ENCODE results near the gene SPEG.

Gene SPEG

GRCh38 chr2:219466816-219467735 lies 32.4 kb downstream of the SPEG start:
- H3K4me1 ChIP-seq (ENCODE audit: insufficient read depth, low read length, severe bottlenecking) = no peaks in the 10 kb centered on the region
- H3K9me2 ChIP-seq (ENCODE audit: low read depth, low read length) = no peaks in the 10 kb centered on the region
- TF ChIP-seq CTCF (IDR thresholded peaks at IDR 0.05; ENCODE audit: low read length) (no peak), EZH2 (IDR thresholded peaks at IDR 0.05; ENCODE audit: borderline replicate concordance, low read length) (no peak)
- H4K20me1 ChIP-seq (ENCODE audit: insufficient read depth, low read length) = no peaks in the 10 kb centered on the region
- no peaks in the 10 kb centered on the region for H3K9me3 ChIP-seq (ENCODE audit: low read length)
- no peak overlapping the region for H3K9ac ChIP-seq (ENCODE audit: low read length)
- no peaks in the 10 kb centered on the region for H3F3A ChIP-seq (ENCODE audit: insufficient read depth, low read length)
- H3K79me2 ChIP-seq (ENCODE audit: insufficient read depth, low read length) = no peaks in the 10 kb centered on the region
- no peaks in the 10 kb centered on the region for H3K36me3 ChIP-seq (ENCODE audit: insufficient read depth, low read length)
- H2AFZ ChIP-seq (ENCODE audit: low read length) = no peak overlapping the region
- no peak overlapping the region for H3K4me2 ChIP-seq (ENCODE audit: low read length)
- no peaks in the 10 kb centered on the region; the same call in none of the 2 replicates for H3K27me3 ChIP-seq (ENCODE audit: insufficient read depth, low read length)
- H3K4me3 ChIP-seq (ENCODE audit: low read depth, low read length, poor library complexity, severe bottlenecking) = no peak overlapping the region
- no peak overlapping the region for H3K27ac ChIP-seq (ENCODE audit: low read depth, low read length, poor library complexity, severe bottlenecking)

- no peaks in the 10 kb centered on the region for H4K20me1 ChIP-seq (ENCODE audit: insufficient read depth, low read length)
- no peaks in the 10 kb centered on the region for H3K9me3 ChIP-seq (ENCODE audit: low read length)
- H3K4me3 ChIP-seq (ENCODE audit: low read depth, low read length, poor library complexity, severe bottlenecking) = no peak overlapping the region
- H2AFZ ChIP-seq (ENCODE audit: low read length) = no peak overlapping the region
- no peaks in the 10 kb centered on the region for H3K9me2 ChIP-seq (ENCODE audit: low read depth, low read length)
- H3K9ac ChIP-seq (ENCODE audit: low read length) = no peak overlapping the region
- H3K79me2 ChIP-seq (ENCODE audit: insufficient read depth, low read length) = no peaks in the 10 kb centered on the region
- no peak overlapping the region for H3K4me2 ChIP-seq (ENCODE audit: low read length)
- no peaks in the 10 kb centered on the region for H3K36me3 ChIP-seq (ENCODE audit: insufficient read depth, low read length)
- no peaks in the 10 kb centered on the region for H3F3A ChIP-seq (ENCODE audit: insufficient read depth, low read length)
- H3K27me3 ChIP-seq (ENCODE audit: insufficient read depth, low read length) = no peaks in the 10 kb centered on the region; the same call in none of the 2 replicates
- H3K4me1 ChIP-seq (ENCODE audit: insufficient read depth, low read length, severe bottlenecking) = no peaks in the 10 kb centered on the region
- no peak overlapping the region for H3K27ac ChIP-seq (ENCODE audit: low read depth, low read length, poor library complexity, severe bottlenecking)
- TF ChIP-seq EZH2 (IDR thresholded peaks at IDR 0.05; ENCODE audit: borderline replicate concordance, low read length) = no peak
- TF ChIP-seq CTCF (IDR thresholded peaks at IDR 0.05; ENCODE audit: low read length) = no peak
Measured at GRCh38 chr2:219467736-219468075, 33.1 kb downstream of the SPEG start.

- H3K4me3 ChIP-seq (ENCODE audit: low read depth, low read length, poor library complexity, severe bottlenecking) = no peak overlapping the region
Measured at GRCh38 chr2:219468410-219469185, 34.0 kb downstream of the SPEG start.

More at GRCh38 chr2:219468410-219469185, 34.0 kb downstream of the SPEG start:
- Histone ChIP-seq H2AFZ (ENCODE audit: low read length) (no peak overlapping the region), H3K79me2 (ENCODE audit: insufficient read depth, low read length) (no peaks in the 10 kb centered on the region), H3K36me3 (ENCODE audit: insufficient read depth, low read length) (no peaks in the 10 kb centered on the region), H3K4me2 (ENCODE audit: low read length) (no peak overlapping the region), H3K27ac (ENCODE audit: low read depth, low read length, poor library complexity, severe bottlenecking) (no peak overlapping the region), H3K9me2 (ENCODE audit: low read depth, low read length) (no peaks in the 10 kb centered on the region), H3K27me3 (ENCODE audit: insufficient read depth, low read length) (no peaks in the 10 kb centered on the region; the same call in none of the 2 replicates), H4K20me1 (ENCODE audit: insufficient read depth, low read length) (no peaks in the 10 kb centered on the region), H3K4me1 (ENCODE audit: insufficient read depth, low read length, severe bottlenecking) (no peaks in the 10 kb centered on the region), H3K9ac (ENCODE audit: low read length) (no peak overlapping the region), H3F3A (ENCODE audit: insufficient read depth, low read length) (no peaks in the 10 kb centered on the region), H3K9me3 (ENCODE audit: low read length) (no peaks in the 10 kb centered on the region)
- TF ChIP-seq EZH2 (IDR thresholded peaks at IDR 0.05; ENCODE audit: borderline replicate concordance, low read length) = no peak
- no peak for TF ChIP-seq CTCF (IDR thresholded peaks at IDR 0.05; ENCODE audit: low read length)

All from OCI-LY1 (cell line).